ENCODE data around the gene CEP83. TPM values are rescaled to one million over a fixed set of nuclear protein-coding genes. Genes with fewer than 3 reads are reported as not detected.

The CEP83 gene
- total and polyA plus RNA-seq, 7 donors, result 3.4 to 8.4 (median 6.5) TPM

DNA sequence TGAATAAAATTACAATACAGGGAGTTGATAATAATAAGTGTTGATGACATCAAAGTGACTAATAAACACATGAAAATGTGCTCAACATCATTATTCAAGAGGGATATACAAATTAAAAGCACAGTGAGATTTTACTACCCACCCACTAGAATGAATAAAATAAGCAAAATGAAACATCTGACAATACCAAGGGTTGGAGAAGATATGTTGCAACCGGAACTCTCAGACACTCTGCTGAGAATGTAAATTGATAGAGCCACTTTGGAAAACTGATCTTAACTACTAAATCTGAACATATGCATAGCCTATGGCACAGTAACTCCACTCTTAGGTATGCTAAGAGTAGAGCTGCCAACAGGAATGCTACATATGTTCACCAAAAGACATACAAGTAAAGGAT lies 44.0 kb upstream of the CEP83 start:
- H3K9me3 ChIP-seq, result no peaks in the 10 kb centered on the region
- H3K27ac ChIP-seq, result no peak overlapping the region
- H3K4me1 ChIP-seq, result no peaks in the 10 kb centered on the region
- ATAC-seq, result no peak
- no peaks in the 10 kb centered on the region for H3K36me3 ChIP-seq (ENCODE audit: insufficient read depth in 1 of 2, low read depth in 1 of 2)
- intact Hi-C loops (cut with DNase I), result no loop called here
- TF ChIP-seq, protein P1, sequence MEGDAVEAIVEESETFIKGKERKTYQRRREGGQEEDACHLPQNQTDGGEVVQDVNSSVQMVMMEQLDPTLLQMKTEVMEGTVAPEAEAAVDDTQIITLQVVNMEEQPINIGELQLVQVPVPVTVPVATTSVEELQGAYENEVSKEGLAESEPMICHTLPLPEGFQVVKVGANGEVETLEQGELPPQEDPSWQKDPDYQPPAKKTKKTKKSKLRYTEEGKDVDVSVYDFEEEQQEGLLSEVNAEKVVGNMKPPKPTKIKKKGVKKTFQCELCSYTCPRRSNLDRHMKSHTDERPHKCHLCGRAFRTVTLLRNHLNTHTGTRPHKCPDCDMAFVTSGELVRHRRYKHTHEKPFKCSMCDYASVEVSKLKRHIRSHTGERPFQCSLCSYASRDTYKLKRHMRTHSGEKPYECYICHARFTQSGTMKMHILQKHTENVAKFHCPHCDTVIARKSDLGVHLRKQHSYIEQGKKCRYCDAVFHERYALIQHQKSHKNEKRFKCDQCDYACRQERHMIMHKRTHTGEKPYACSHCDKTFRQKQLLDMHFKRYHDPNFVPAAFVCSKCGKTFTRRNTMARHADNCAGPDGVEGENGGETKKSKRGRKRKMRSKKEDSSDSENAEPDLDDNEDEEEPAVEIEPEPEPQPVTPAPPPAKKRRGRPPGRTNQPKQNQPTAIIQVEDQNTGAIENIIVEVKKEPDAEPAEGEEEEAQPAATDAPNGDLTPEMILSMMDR (IDR thresholded peaks at IDR 0.05), result no peak
- H3K4me3 ChIP-seq, result no peak overlapping the region
- H3K27me3 ChIP-seq (ENCODE audit: insufficient read depth in 3 of 3, low read length in 2 of 3), result peaks cover 0 to 2% (median 0%) of the 10 kb centered on the region in 3 donors
- 0 to 97% (median 63%) methylated on average over 1 of the region's 1 CpG for WGBS, 3 donors
- no peak for DNase-seq

DNA sequence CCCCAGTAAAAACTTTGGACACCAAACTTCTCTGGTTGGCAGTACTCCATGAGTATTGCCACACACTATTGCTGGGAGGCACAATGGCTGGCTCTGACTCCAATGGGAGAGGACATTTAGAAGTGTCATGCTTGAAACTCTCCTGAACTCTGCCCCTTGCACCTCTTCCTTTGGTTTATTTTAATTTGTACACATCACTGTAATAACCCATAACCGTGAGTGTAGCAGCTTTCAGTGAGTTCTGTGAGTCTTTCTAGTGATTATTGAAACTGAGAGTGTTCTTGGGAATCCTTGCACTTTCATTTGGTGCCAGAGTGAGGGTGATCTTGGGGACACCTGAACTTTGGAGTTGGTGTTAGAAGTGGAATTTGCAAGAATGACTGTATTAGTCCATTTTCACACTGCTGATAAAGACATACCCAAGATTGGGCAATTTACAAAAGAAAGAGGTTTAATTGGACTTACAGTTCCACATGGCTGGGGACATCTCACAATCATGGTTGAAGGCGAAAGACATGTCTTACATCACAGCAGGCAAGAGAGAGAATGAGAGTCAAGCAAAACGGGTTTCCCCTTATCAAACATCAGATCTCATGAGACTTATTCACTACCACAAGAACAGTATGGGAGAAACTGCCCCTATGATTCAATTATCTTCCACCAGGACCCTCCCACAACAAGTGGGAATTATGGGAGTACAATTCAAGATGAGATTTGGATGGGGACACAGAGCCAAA lies 41.3 kb upstream of the CEP83 start:
- WGBS, 3 donors, result 67 to 75% (median 73%) methylated on average over 3 of the region's 3 CpGs
- TF ChIP-seq, protein P1 (IDR thresholded peaks at IDR 0.05), result no peak
- no peaks in the 10 kb centered on the region for H3K36me3 ChIP-seq (ENCODE audit: insufficient read depth in 1 of 2, low read depth in 1 of 2)
- no peak overlapping the region for H3K4me3 ChIP-seq
- no peak for ATAC-seq
- no peak for DNase-seq
- H3K9me3 ChIP-seq, result no peaks in the 10 kb centered on the region
- H3K27ac ChIP-seq, result no peak overlapping the region
- H3K4me1 ChIP-seq, result no peaks in the 10 kb centered on the region
- peaks cover 0 to 2% (median 0%) of the 10 kb centered on the region in 3 donors for H3K27me3 ChIP-seq (ENCODE audit: insufficient read depth in 3 of 3, low read length in 2 of 3)
- intact Hi-C loops (cut with DNase I), result no loop called here

DNA sequence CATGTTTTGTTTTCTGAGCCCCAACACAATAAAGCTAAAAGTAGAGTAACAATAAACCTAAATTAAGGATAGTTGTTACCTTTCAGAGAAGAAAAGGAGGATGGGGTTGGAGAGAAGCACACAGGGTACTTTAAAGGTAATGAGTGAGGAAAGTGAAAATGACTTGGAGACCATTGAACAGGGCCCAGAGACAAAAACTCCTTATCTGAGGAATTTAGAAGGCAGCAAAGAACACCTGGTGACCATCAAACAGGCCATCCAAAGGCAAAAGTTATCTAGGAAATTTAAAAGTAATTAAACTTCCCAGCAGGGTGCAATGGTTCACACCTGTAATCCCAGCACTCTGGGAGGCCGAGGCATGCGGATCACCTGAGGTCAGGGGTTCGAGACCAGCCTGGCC lies 39.0 kb upstream of the CEP83 start:
- TF ChIP-seq, protein P1 (IDR thresholded peaks at IDR 0.05), result no peak
- intact Hi-C loops (cut with DNase I), result no loop called here
- no peaks in the 10 kb centered on the region for H3K36me3 ChIP-seq (ENCODE audit: insufficient read depth in 1 of 2, low read depth in 1 of 2)
- no peak overlapping the region for H3K4me3 ChIP-seq
- DNase-seq (no peak), ATAC-seq (no peak)
- WGBS, 3 donors, result 82 to 94% (median 91%) methylated on average over 3 of the region's 3 CpGs
- H3K4me1 ChIP-seq, result no peaks in the 10 kb centered on the region
- peaks cover 0 to 2% (median 0%) of the 10 kb centered on the region in 3 donors for H3K27me3 ChIP-seq (ENCODE audit: insufficient read depth in 3 of 3, low read length in 2 of 3)
- H3K27ac ChIP-seq, result no peak overlapping the region
- H3K9me3 ChIP-seq, result no peaks in the 10 kb centered on the region

DNA sequence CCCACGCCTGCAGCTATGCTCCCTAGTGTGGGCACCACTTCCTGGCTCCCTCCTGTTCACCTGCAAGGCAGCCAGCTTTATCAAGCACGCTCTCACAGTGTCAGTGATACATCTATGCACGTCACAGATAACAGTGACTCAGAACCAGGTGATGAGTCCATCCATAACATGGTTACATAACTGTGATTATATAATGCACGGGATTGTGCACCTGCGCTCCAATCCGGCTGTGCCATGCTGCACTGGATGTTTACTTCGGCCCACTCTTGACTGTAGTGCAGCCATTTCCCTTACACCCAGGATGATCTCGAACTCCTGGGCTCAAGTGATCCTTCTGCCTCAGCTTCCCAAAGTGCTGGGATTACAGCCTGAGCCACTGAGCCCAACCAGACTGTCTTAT lies 38.4 kb upstream of the CEP83 start:
- 91 to 92% (median 92%) methylated on average over 8 of the region's 8 CpGs for WGBS, 3 donors
- Histone ChIP-seq H3K4me3 (no peak overlapping the region), H3K4me1 (no peaks in the 10 kb centered on the region), H3K9me3 (no peaks in the 10 kb centered on the region), H3K27ac (no peak overlapping the region), H3K36me3 (ENCODE audit: insufficient read depth in 1 of 2, low read depth in 1 of 2) (no peaks in the 10 kb centered on the region), H3K27me3 (ENCODE audit: insufficient read depth in 3 of 3, low read length in 2 of 3) (peaks cover 0 to 2% (median 0%) of the 10 kb centered on the region in 3 donors)
- intact Hi-C loops (cut with DNase I), result no loop called here
- no peak for ATAC-seq
- no peak for DNase-seq
- TF ChIP-seq, protein P1 (IDR thresholded peaks at IDR 0.05), result no peak

Measured in psoas muscle (tissue), 8 donors.